Hepatocyte (in vitro differentiated cells): ENCODE data around the gene FANCI. TPM values are rescaled to one million over a fixed set of nuclear protein-coding genes. Genes with fewer than 3 reads are reported as not detected.

Source experiments
- DNase-seq: peaks from one replicate; pipeline ENCODE4 v3.0.0-alpha.2; 2016; ENCODE audit warnings: low spot score
- H2AFZ ChIP-seq: fragments of 200-600 bp; sonication (generic); 2 replicates; pipeline ENCODE4 v1.6.0; 2016; ENCODE audit warnings: antibody characterized with exemption, mild to moderate bottlenecking
- H3K27ac ChIP-seq: fragments of 200-600 bp; sonication (generic); 2 replicates; pipeline ENCODE4 v1.5.1; 2016; ENCODE audit warnings: mild to moderate bottlenecking
- H3K27me3 ChIP-seq: fragments of 200-600 bp; sonication (generic); 2 replicates; pipeline ENCODE4 v1.6.1; 2016
- H3K36me3 ChIP-seq: fragments of 200-600 bp; sonication (generic); replicated peaks from 2 replicates; pipeline ENCODE4 v1.5.1; 2016; ENCODE audit warnings: low read depth; ENCODE audit not compliant: insufficient read depth
- H3K4me1 ChIP-seq: fragments of 200-600 bp; sonication (generic); 2 replicates; pipeline ENCODE4 v1.5.1; 2016; ENCODE audit warnings: mild to moderate bottlenecking, moderate library complexity; ENCODE audit not compliant: insufficient read depth
- H3K4me2 ChIP-seq: fragments of 200-600 bp; sonication (generic); 2 replicates; pipeline ENCODE4 v1.6.0; 2016
- H3K4me3 ChIP-seq: fragments of 200-600 bp; sonication (generic); 2 replicates; pipeline ENCODE4 v1.5.1; 2016; ENCODE audit warnings: mild to moderate bottlenecking
- H3K79me2 ChIP-seq: fragments of 200-600 bp; sonication (generic); 2 replicates; pipeline ENCODE4 v1.6.0; 2017; ENCODE audit warnings: mild to moderate bottlenecking
- H3K9me2 ChIP-seq: fragments of 200-600 bp; sonication (generic); replicated peaks from 2 replicates; pipeline ENCODE4 v1.6.0; 2017; ENCODE audit warnings: mild to moderate bottlenecking; ENCODE audit not compliant: insufficient read depth
- H3K9me3 ChIP-seq: fragments of 200-600 bp; sonication (generic); 2 replicates; pipeline ENCODE4 v1.5.1; 2016; ENCODE audit warnings: low read depth, mild to moderate bottlenecking
- H4K20me1 ChIP-seq: fragments of 200-600 bp; sonication (generic); 2 replicates; pipeline ENCODE4 v1.6.0; 2016; ENCODE audit warnings: mild to moderate bottlenecking; ENCODE audit not compliant: insufficient read depth, poor library complexity, severe bottlenecking
- EZH2 ChIP-seq: fragments of 200-600 bp; sonication (generic); IDR thresholded peaks from 2 replicates; pipeline ENCODE4 v1.6.1; 2016; ENCODE audit warnings: antibody characterized with exemption, mild to moderate bottlenecking, borderline replicate concordance
- EZH2phosphoT487 ChIP-seq: fragments of 200-600 bp; sonication (generic); IDR thresholded peaks from one replicate; pipeline ENCODE4 v1.6.1; 2018; ENCODE audit warnings: antibody characterized with exemption, mild to moderate bottlenecking, low read depth, moderate library complexity; ENCODE audit not compliant: unreplicated experiment, severe bottlenecking
- WGBS: methylation state at CpG from one replicate; pipeline ENCODE4 v1.1.6; 2016; ENCODE audit warnings: low lambda C conversion rate; ENCODE audit errors: missing lambda C conversion rate; 5-methylcytosine and 5-hydroxymethylcytosine counted together
- polyA plus RNA-seq: library from polyadenylated mRNA; unstranded; fragments of >200 nt; fragmentation: Nextera tagmentation; extraction: Ambion mirVana; gene quantifications from 2 replicates; pipeline ENCODE4 v1.2.1, GENCODE V29; 2016
- total RNA-seq: library from RNA; depleted of rRNA; stranded (reverse); fragments of >200 nt; gene quantifications from 2 replicates; pipeline ENCODE4 v1.2.3, GENCODE V29; 2014
- TF ChIP-seq, protein P1 (sequence below): fragments of 200-600 bp; sonication (generic); IDR thresholded peaks from 2 replicates; pipeline ENCODE4 v1.5.1; 2016; ENCODE audit warnings: antibody characterized with exemption, mild to moderate bottlenecking; ENCODE audit not compliant: poor library complexity

FANCI gene
- total and polyA plus RNA-seq, 2 experiments from 2014 or later: 8.0 to 14.5 TPM

DNA sequence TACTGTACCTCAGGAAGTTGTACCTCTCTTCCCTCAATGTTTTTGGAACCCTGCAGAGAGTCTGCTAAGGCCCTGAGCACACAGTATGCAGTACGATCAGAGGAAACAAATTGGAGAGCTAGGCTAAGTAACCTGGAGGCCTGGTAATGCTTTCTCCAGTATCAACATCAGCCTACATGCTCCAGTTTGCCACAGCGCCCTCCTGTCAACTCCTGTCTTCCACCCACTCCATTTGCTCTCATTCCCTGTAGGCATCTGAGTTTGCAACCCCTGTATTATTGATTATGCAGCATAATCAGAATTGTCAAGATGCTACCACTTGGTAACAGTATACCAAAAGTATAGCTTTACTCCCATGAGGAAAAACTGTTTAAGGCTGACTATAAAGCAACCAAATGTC lies 76.4 kb downstream of the FANCI start:
- H3K9me2 ChIP-seq: no peaks in the 10 kb centered on the region
- H3K4me3 ChIP-seq: no peak overlapping the region
- H3K27me3 ChIP-seq: no peaks in the 10 kb centered on the region
- peaks cover 2% of the 10 kb centered on the region for H4K20me1 ChIP-seq
- no peaks in the 10 kb centered on the region for H3K79me2 ChIP-seq
- no peaks in the 10 kb centered on the region for H3K9me3 ChIP-seq
- TF ChIP-seq EZH2phosphoT487 (no peak), EZH2 (no peak)
- TF ChIP-seq, protein P1, sequence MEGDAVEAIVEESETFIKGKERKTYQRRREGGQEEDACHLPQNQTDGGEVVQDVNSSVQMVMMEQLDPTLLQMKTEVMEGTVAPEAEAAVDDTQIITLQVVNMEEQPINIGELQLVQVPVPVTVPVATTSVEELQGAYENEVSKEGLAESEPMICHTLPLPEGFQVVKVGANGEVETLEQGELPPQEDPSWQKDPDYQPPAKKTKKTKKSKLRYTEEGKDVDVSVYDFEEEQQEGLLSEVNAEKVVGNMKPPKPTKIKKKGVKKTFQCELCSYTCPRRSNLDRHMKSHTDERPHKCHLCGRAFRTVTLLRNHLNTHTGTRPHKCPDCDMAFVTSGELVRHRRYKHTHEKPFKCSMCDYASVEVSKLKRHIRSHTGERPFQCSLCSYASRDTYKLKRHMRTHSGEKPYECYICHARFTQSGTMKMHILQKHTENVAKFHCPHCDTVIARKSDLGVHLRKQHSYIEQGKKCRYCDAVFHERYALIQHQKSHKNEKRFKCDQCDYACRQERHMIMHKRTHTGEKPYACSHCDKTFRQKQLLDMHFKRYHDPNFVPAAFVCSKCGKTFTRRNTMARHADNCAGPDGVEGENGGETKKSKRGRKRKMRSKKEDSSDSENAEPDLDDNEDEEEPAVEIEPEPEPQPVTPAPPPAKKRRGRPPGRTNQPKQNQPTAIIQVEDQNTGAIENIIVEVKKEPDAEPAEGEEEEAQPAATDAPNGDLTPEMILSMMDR: no peak
- H3K27ac ChIP-seq: no peak overlapping the region
- H3K4me1 ChIP-seq: no peaks in the 10 kb centered on the region
- H2AFZ ChIP-seq: no peak overlapping the region
- DNase-seq: no peak
- no peak overlapping the region for H3K4me2 ChIP-seq
- WGBS: 92% methylated on average over 2 of the region's 2 CpGs
- H3K36me3 ChIP-seq: no peaks in the 10 kb centered on the region

DNA sequence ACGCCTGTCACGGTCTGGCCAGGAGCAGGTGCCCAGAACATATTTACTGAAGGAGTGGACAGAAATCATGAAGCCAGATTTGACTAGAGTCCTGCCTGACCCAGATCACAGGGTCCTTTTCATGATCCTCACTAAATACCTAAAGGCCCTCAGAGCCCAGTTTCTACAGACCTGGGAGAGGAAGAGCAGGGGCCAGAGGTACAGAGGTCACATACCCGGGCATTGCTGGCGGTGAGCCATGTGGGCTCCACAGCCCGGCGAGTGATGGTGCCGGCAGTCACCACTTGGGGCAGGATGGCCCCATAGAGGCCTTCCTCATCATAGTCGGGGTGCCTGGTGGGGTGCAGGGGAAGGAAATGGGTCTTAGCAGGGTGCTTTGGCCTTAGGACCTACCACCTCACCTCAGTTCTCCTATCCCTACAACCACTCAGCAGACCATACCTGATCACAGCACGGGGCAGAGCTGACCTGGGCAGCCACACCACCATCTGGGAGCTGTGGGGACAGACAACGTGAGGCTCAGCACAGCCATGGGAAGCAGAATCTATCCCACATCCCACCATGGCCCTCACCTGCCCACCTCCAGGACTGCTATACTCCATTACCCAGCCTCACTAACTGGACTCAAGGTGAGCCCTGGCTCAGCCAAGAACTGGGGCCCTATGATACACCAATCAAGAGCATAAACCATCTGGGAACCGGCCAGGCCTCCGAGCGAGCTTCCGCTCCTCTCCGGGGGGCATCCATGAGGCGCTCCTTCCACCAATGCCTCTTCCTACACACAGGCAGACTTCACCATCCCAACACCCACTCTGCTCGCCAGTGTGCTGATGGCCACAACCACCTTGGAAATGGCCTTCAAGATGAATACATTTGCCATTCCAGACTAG lies 78.0 kb downstream of the FANCI start:
- no peak overlapping the region for H3K27ac ChIP-seq
- DNase-seq: no peak
- H3K36me3 ChIP-seq: no peaks in the 10 kb centered on the region
- no peak overlapping the region for H3K4me2 ChIP-seq
- H3K9me2 ChIP-seq: no peaks in the 10 kb centered on the region
- no peak overlapping the region for H2AFZ ChIP-seq
- no peaks in the 10 kb centered on the region for H3K79me2 ChIP-seq
- no peaks in the 10 kb centered on the region for H3K9me3 ChIP-seq
- H3K4me1 ChIP-seq: no peaks in the 10 kb centered on the region
- WGBS: 88% methylated on average over 17 of the region's 17 CpGs
- peaks cover 2% of the 10 kb centered on the region for H4K20me1 ChIP-seq
- H3K4me3 ChIP-seq: no peak overlapping the region
- no peaks in the 10 kb centered on the region for H3K27me3 ChIP-seq
- TF ChIP-seq EZH2 (no peak), EZH2phosphoT487 (no peak)
- TF ChIP-seq, protein P1: no peak

DNA sequence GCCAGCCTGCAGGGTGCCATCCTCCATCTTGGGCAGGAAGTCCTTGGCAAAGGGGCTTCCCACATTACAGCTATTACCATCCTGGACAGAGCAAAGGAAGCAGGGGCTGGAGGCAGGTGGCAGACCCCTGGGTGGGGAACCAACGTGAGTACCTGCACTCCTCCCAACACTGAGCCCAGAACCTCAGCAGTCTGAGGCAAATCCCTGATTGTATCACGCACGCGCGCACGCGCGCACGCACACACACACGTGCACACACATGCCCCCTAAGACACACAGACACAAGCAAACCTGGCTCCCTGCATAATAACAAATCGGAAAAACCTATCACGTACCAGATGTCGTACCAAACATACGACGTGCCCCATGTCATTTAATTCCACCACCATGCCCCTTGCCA lies 79.0 kb downstream of the FANCI start:
- Histone ChIP-seq H3K4me3 (no peak overlapping the region), H3K36me3 (no peaks in the 10 kb centered on the region), H3K27ac (no peak overlapping the region), H2AFZ (no peak overlapping the region), H3K4me1 (no peaks in the 10 kb centered on the region), H3K27me3 (no peaks in the 10 kb centered on the region), H3K9me2 (no peaks in the 10 kb centered on the region), H3K9me3 (no peaks in the 10 kb centered on the region), H4K20me1 (peaks cover 2% of the 10 kb centered on the region), H3K4me2 (no peak overlapping the region), H3K79me2 (no peaks in the 10 kb centered on the region)
- TF ChIP-seq EZH2phosphoT487 (no peak), EZH2 (no peak)
- TF ChIP-seq, protein P1: no peak
- no peak for DNase-seq
- 98% methylated on average over 15 of the region's 15 CpGs for WGBS
